Vagina (tissue), 2 donors: ENCODE data around the gene FBXL17. TPM values are rescaled to one million over a fixed set of nuclear protein-coding genes. Genes with fewer than 3 reads are reported as not detected.

Experiments used
- DNase-seq, 2 donors: peaks; one replicate each; pipeline ENCODE4 v3.0.0-alpha.2; 2017; ENCODE audit errors: extremely low spot score in 2 of 2
- H3K27ac ChIP-seq: fragments of 200-600 bp; sonication (generic); one replicate; pipeline ENCODE4 v1.5.1; 2019
- H3K27me3 ChIP-seq: fragments of 200-600 bp; sonication (generic); one replicate; pipeline ENCODE4 v1.5.1; 2019
- H3K36me3 ChIP-seq, 2 donors: fragments of 200-600 bp; sonication (generic); one replicate each; pipeline ENCODE4 v1.5.1; 2017 to 2019
- H3K4me1 ChIP-seq: fragments of 200-600 bp; sonication (generic); one replicate; pipeline ENCODE4 v1.5.1; 2019
- H3K4me3 ChIP-seq, 2 donors: fragments of 200-600 bp; sonication (generic); 1 replicate in 1 of 2; 2 replicates in 1 of 2; pipeline ENCODE4 v1.5.1; 2016 to 2019
- H3K9me3 ChIP-seq: fragments of 200-600 bp; sonication (generic); one replicate; pipeline ENCODE4 v1.5.1; 2019
- POLR2A ChIP-seq, 2 donors: fragments of 450-650 bp; IDR thresholded peaks; one replicate each; pipeline ENCODE4 v1.6.1; 2017; ENCODE audit warnings: antibody characterized with exemption in 2 of 2, mild to moderate bottlenecking in 2 of 2, moderate library complexity in 2 of 2
- POLR2AphosphoS5 ChIP-seq, 2 donors: sonication (generic); formaldehyde crosslinking; IDR thresholded peaks; one replicate each; pipeline ENCODE4 v1.9.0; 2017; ENCODE audit warnings: antibody characterized with exemption in 2 of 2, mild to moderate bottlenecking in 2 of 2, low read depth in 1 of 2; ENCODE audit not compliant: insufficient read depth in 1 of 2
- intact Hi-C: fragments of 100-400 bp; cut with DNase I; formaldehyde crosslinking; loops from one replicate; pipeline ENCODE4 v1.15.1; 2023
- total RNA-seq: library from RNA; depleted of rRNA; stranded (reverse); fragments of >200 nt; gene quantifications from one replicate; pipeline ENCODE4 v1.2.3, GENCODE V29; 2016
- TF ChIP-seq, protein P1 (sequence below), 3 experiments: fragments of 450-650 bp in 2 of 3; fragments of 200-600 bp in 1 of 3; sonication (generic) in 1 of 3; IDR thresholded peaks; one replicate each; pipeline ENCODE4 v1.5.1; 2017 to 2019; ENCODE audit warnings: antibody characterized with exemption in 3 of 3, mild to moderate bottlenecking in 2 of 3, moderate library complexity in 2 of 3

The FBXL17 gene
- total RNA-seq, 1 donor from 2014 or later, result 15.0 TPM

- H3K36me3 ChIP-seq, result no peaks in the 10 kb centered on the region
- no peaks in the 10 kb centered on the region for H3K27me3 ChIP-seq
- H3K4me3 ChIP-seq, result no peak overlapping the region
- intact Hi-C loops, result no loop called here
- no peak for DNase-seq
- H3K4me1 ChIP-seq, result peaks cover 5% of the 10 kb centered on the region
- no peak for TF ChIP-seq POLR2A (IDR thresholded peaks at IDR 0.05)
- no peak for TF ChIP-seq POLR2AphosphoS5 (IDR thresholded peaks at IDR 0.05; ENCODE audit: insufficient read depth in 1 of 2, low read depth in 1 of 2)
- TF ChIP-seq, protein P1, sequence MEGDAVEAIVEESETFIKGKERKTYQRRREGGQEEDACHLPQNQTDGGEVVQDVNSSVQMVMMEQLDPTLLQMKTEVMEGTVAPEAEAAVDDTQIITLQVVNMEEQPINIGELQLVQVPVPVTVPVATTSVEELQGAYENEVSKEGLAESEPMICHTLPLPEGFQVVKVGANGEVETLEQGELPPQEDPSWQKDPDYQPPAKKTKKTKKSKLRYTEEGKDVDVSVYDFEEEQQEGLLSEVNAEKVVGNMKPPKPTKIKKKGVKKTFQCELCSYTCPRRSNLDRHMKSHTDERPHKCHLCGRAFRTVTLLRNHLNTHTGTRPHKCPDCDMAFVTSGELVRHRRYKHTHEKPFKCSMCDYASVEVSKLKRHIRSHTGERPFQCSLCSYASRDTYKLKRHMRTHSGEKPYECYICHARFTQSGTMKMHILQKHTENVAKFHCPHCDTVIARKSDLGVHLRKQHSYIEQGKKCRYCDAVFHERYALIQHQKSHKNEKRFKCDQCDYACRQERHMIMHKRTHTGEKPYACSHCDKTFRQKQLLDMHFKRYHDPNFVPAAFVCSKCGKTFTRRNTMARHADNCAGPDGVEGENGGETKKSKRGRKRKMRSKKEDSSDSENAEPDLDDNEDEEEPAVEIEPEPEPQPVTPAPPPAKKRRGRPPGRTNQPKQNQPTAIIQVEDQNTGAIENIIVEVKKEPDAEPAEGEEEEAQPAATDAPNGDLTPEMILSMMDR (IDR thresholded peaks at IDR 0.05), result no peak
- H3K27ac ChIP-seq, result no peak overlapping the region
- H3K9me3 ChIP-seq, result no peaks in the 10 kb centered on the region
These were observed 115.7 kb downstream of the FBXL17 start for GRCh38 chr5:108266242-108266641.

- Histone ChIP-seq H3K27me3 (no peaks in the 10 kb centered on the region), H3K4me1 (peaks cover 5% of the 10 kb centered on the region), H3K27ac (no peak overlapping the region), H3K9me3 (no peaks in the 10 kb centered on the region), H3K4me3 (no peak overlapping the region), H3K36me3 (no peaks in the 10 kb centered on the region)
- no peak for DNase-seq
- intact Hi-C loops, result no loop called here
- TF ChIP-seq POLR2A (IDR thresholded peaks at IDR 0.05) (no peak), POLR2AphosphoS5 (IDR thresholded peaks at IDR 0.05; ENCODE audit: insufficient read depth in 1 of 2, low read depth in 1 of 2) (no peak)
- TF ChIP-seq, protein P1 (IDR thresholded peaks at IDR 0.05), result no peak
These were observed 117.4 kb downstream of the FBXL17 start for GRCh38 chr5:108264533-108264932.

- no peaks in the 10 kb centered on the region for H3K36me3 ChIP-seq
These were observed 118.6 kb downstream of the FBXL17 start for GRCh38 chr5:108263338-108263737.

DNA sequence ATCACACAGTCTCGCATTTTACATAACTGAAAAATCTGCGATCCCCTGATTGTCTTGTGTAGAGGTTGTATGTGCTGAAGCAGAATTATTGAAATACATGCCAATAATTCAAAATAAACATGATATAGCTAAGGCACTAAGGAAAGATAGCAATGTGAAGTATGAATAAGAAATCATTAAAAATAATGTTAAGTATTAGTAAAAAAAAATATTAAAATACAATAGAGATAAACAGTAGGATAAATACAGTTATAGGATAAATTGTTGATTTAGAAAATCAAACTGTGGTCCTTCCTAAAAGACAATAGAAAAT lies 121.1 kb downstream of the FBXL17 start:
- Histone ChIP-seq H3K4me1 (peaks cover under 1% of the 10 kb centered on the region), H3K27me3 (no peaks in the 10 kb centered on the region), H3K4me3 (no peak overlapping the region), H3K27ac (no peak overlapping the region), H3K36me3 (no peaks in the 10 kb centered on the region), H3K9me3 (no peaks in the 10 kb centered on the region)
- no peak for TF ChIP-seq POLR2A (IDR thresholded peaks at IDR 0.05)
- TF ChIP-seq, protein P1 (IDR thresholded peaks at IDR 0.05), result no peak
- no peak for TF ChIP-seq POLR2AphosphoS5 (IDR thresholded peaks at IDR 0.05; ENCODE audit: insufficient read depth in 1 of 2, low read depth in 1 of 2)
- intact Hi-C loops, result no loop called here
- DNase-seq, result no peak

More at GRCh38 chr5:108263338-108263737, 118.6 kb downstream of the FBXL17 start:
- DNase-seq, result no peak
- TF ChIP-seq, protein P1 (IDR thresholded peaks at IDR 0.05), result no peak
- TF ChIP-seq POLR2AphosphoS5 (IDR thresholded peaks at IDR 0.05; ENCODE audit: insufficient read depth in 1 of 2, low read depth in 1 of 2), result no peak
- no peak for TF ChIP-seq POLR2A (IDR thresholded peaks at IDR 0.05)
- Histone ChIP-seq H3K9me3 (no peaks in the 10 kb centered on the region), H3K27me3 (no peaks in the 10 kb centered on the region), H3K4me3 (no peak overlapping the region), H3K27ac (no peak overlapping the region), H3K4me1 (peaks cover 5% of the 10 kb centered on the region)
- intact Hi-C loops, result no loop called here

DNA sequence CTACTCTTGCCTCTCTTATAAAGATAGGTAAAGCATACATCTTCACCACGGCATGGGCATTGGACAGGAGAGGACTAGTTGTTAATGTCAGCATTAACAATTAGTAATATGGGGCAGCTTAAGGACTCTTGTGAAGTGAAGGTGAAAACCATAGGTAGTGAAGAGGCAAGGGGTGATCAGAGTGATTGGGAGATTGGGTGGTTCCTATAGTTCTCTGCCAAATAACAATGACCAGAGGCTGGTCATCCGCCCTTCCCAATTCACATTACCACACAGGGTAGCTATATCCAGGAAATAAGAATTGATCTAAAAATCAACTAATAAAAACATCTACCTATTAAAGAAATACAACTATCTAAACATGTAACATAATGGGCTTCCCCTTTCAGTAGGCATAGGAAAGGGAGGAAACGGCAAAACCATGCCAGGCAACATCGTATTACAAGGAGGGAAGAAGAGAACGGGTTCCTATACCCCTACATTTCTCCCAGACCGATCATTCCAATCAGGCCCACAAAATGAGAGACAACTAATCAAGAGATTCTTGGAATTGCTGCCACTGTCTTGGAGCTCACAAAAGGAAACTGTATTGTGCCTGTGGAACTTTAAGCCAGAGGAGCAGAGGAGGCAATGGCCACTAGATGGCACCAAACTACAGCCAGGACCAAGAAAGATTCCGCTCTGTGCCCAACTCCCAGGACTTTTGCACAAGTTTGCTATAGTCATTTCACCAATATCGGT lies 121.6 kb downstream of the FBXL17 start:
- no peaks in the 10 kb centered on the region for H3K9me3 ChIP-seq
- DNase-seq, result no peak
- H3K4me3 ChIP-seq, result no peak overlapping the region
- no peak overlapping the region for H3K27ac ChIP-seq
- no peaks in the 10 kb centered on the region for H3K4me1 ChIP-seq
- no peaks in the 10 kb centered on the region for H3K27me3 ChIP-seq
- no peaks in the 10 kb centered on the region for H3K36me3 ChIP-seq
- intact Hi-C loops, result no loop called here
- TF ChIP-seq, protein P1 (IDR thresholded peaks at IDR 0.05), result peak; percentile 72 to 85 (median 78)
- no peak for TF ChIP-seq POLR2AphosphoS5 (IDR thresholded peaks at IDR 0.05; ENCODE audit: insufficient read depth in 1 of 2, low read depth in 1 of 2)
